Liver (tissue), 9 donors: ENCODE data around the gene TMEM14A. TPM values are rescaled to one million over a fixed set of nuclear protein-coding genes. Genes with fewer than 3 reads are reported as not detected.

Source experiments
- DNase-seq: peaks from one replicate; pipeline ENCODE4 v3.0.0-alpha.2; 2017; ENCODE audit warnings: low spot score
- H3K27ac ChIP-seq, 2 donors: one replicate each; pipeline ENCODE4 v1.7.0; 2013; ENCODE audit warnings: inconsistent platforms in 2 of 2, low read length in 2 of 2, control low read depth in 1 of 2, low read depth in 1 of 2, mild to moderate bottlenecking in 1 of 2
- H3K27me3 ChIP-seq, 4 donors: one replicate each; pipeline versions ENCODE4 v1.6.1 to v1.7.0; 2013; ENCODE audit warnings: low read length in 3 of 4, inconsistent platforms in 1 of 4, mild to moderate bottlenecking in 1 of 4, moderate library complexity in 1 of 4; ENCODE audit not compliant: control insufficient read depth in 4 of 4, insufficient read depth in 4 of 4
- H3K36me3 ChIP-seq, 4 donors: one replicate each; pipeline versions ENCODE4 v1.6.1 to v1.7.0; 2013; ENCODE audit warnings: low read length in 3 of 4, mild to moderate bottlenecking in 3 of 4, low read depth in 1 of 4, moderate library complexity in 1 of 4; ENCODE audit not compliant: control insufficient read depth in 4 of 4, insufficient read depth in 3 of 4
- H3K4me1 ChIP-seq, 4 donors: one replicate each; pipeline versions ENCODE4 v1.6.1 to v1.7.0; 2013; ENCODE audit warnings: low read length in 3 of 4, mild to moderate bottlenecking in 3 of 4, moderate library complexity in 1 of 4; ENCODE audit not compliant: control insufficient read depth in 4 of 4, insufficient read depth in 4 of 4
- H3K4me3 ChIP-seq, 3 donors: one replicate each; pipeline versions ENCODE4 v1.6.1 to v1.7.0; 2013; ENCODE audit warnings: low read length in 3 of 3, control low read depth in 1 of 3, low read depth in 1 of 3, mild to moderate bottlenecking in 1 of 3
- H3K9ac ChIP-seq, 2 donors: one replicate each; pipeline ENCODE4 v1.7.0; 2013; ENCODE audit warnings: low read length in 2 of 2, mild to moderate bottlenecking in 2 of 2, moderate library complexity in 2 of 2, control low read depth in 1 of 2, low read depth in 1 of 2
- H3K9me3 ChIP-seq, 4 donors: one replicate each; pipeline versions ENCODE4 v1.6.1 to v1.7.0; 2013; ENCODE audit warnings: low read length in 3 of 4; ENCODE audit not compliant: control insufficient read depth in 4 of 4
- ATF3 ChIP-seq: IDR thresholded peaks from 2 replicates; pipeline ENCODE4 v1.6.1; 2016; ENCODE audit warnings: antibody characterized with exemption
- CTCF ChIP-seq: fragments of 150-350 bp; IDR thresholded peaks from 2 replicates; pipeline ENCODE4 v1.5.1; 2017; ENCODE audit warnings: improper control_type of control experiment, low read depth, low read length; ENCODE audit not compliant: missing input control
- EGR1 ChIP-seq, 2 donors: IDR thresholded peaks; 2 replicates each; pipeline ENCODE4 v1.6.1; 2016 to 2018; ENCODE audit warnings: antibody characterized with exemption in 2 of 2, low read depth in 2 of 2
- FOXA1 ChIP-seq: IDR thresholded peaks from 2 replicates; pipeline ENCODE4 v1.6.1; 2016; ENCODE audit warnings: antibody characterized with exemption
- FOXA2 ChIP-seq: IDR thresholded peaks from 2 replicates; pipeline ENCODE4 v1.6.1; 2016; ENCODE audit warnings: antibody characterized with exemption
- GABPA ChIP-seq, 2 donors: IDR thresholded peaks in 1 of 2; conservative IDR thresholded peaks in 1 of 2; 2 replicates each; pipeline ENCODE4 v1.6.1; 2016; ENCODE audit warnings: antibody characterized with exemption in 2 of 2, mild to moderate bottlenecking in 1 of 2, moderate library complexity in 1 of 2
- HNF4A ChIP-seq, 2 donors: conservative IDR thresholded peaks; 2 replicates each; pipeline ENCODE4 v1.6.1; 2016; ENCODE audit warnings: antibody characterized with exemption in 2 of 2, mild to moderate bottlenecking in 2 of 2
- HNF4G ChIP-seq: IDR thresholded peaks from 2 replicates; pipeline ENCODE4 v1.6.1; 2016; ENCODE audit warnings: antibody characterized with exemption
- JUND ChIP-seq, 2 donors: IDR thresholded peaks; 2 replicates each; pipeline ENCODE4 v1.6.1; 2016; ENCODE audit warnings: antibody characterized with exemption in 2 of 2
- MAX ChIP-seq: IDR thresholded peaks from 2 replicates; pipeline ENCODE4 v1.6.1; 2016; ENCODE audit warnings: antibody characterized with exemption
- NR2F2 ChIP-seq: IDR thresholded peaks from 2 replicates; pipeline ENCODE4 v1.6.1; 2016; ENCODE audit warnings: antibody characterized with exemption
- RAD21 ChIP-seq, 2 donors: IDR thresholded peaks; 2 replicates each; pipeline ENCODE4 v1.6.1; 2016; ENCODE audit warnings: antibody characterized with exemption in 2 of 2, mild to moderate bottlenecking in 2 of 2
- REST ChIP-seq: IDR thresholded peaks from 2 replicates; pipeline ENCODE4 v1.6.1; 2016; ENCODE audit warnings: antibody characterized with exemption, mild to moderate bottlenecking
- RXRA ChIP-seq, 2 donors: IDR thresholded peaks; 2 replicates each; pipeline ENCODE4 v1.6.1; 2017 to 2018; ENCODE audit warnings: antibody characterized with exemption in 2 of 2, mild to moderate bottlenecking in 1 of 2
- SP1 ChIP-seq: IDR thresholded peaks from 2 replicates; pipeline ENCODE4 v1.6.1; 2018; ENCODE audit warnings: antibody characterized with exemption, mild to moderate bottlenecking
- TAF1 ChIP-seq: conservative IDR thresholded peaks from 2 replicates; pipeline ENCODE4 v1.6.1; 2016; ENCODE audit warnings: antibody characterized with exemption, mild to moderate bottlenecking
- YY1 ChIP-seq: IDR thresholded peaks from 2 replicates; pipeline ENCODE4 v1.6.1; 2016; ENCODE audit warnings: antibody characterized with exemption, mild to moderate bottlenecking
- ZBTB33 ChIP-seq: IDR thresholded peaks from 2 replicates; pipeline ENCODE4 v1.6.1; 2016; ENCODE audit warnings: antibody characterized with exemption
- WGBS: extraction: QIAGEN DNeasy Blood & Tissue Kit; methylation state at CpG from one replicate; pipeline ENCODE4 v1.1.7; 2013; 5-methylcytosine and 5-hydroxymethylcytosine counted together
- polyA plus RNA-seq, 2 donors: library from polyadenylated mRNA; stranded (reverse) in 1 of 2; unstranded in 1 of 2; fragments of 200-250 nt in 1 of 2; fragments of >200 nt in 1 of 2; fragmentation: Nextera tagmentation in 1 of 2; extraction: Ambion mirVana in 1 of 2; gene quantifications; one replicate each; pipeline versions ENCODE4 v1.2.1 to v1.2.3, GENCODE V29; 2013 to 2015
- total RNA-seq, 2 donors: library from RNA; depleted of rRNA; stranded (reverse); fragments of >200 nt; gene quantifications; one replicate each; pipeline ENCODE4 v1.2.3, GENCODE V29; 2014
- donor health status: healthy.
- donor health status: healthy.
- donor health status: healthy.
- donor health status: healthy.
- donor health status: healthy.

The TMEM14A gene
- total and polyA plus RNA-seq, 4 donors = 15.6 to 63.6 (median 22.9) TPM

- TF ChIP-seq JUND (IDR thresholded peaks at IDR 0.05) = no peak
- no peak for TF ChIP-seq MAX
- no peak for TF ChIP-seq ATF3
- no peak for TF ChIP-seq RAD21 (IDR thresholded peaks at IDR 0.05)
- no peak for TF ChIP-seq RXRA (IDR thresholded peaks at IDR 0.05)
- no peak for TF ChIP-seq FOXA1
- TF ChIP-seq FOXA2 = no peak
- no peak for TF ChIP-seq ZBTB33
- TF ChIP-seq GABPA (IDR thresholded peaks at IDR 0.05 in 1 of 2, conservative IDR thresholded peaks at IDR 0.05 in 1 of 2) = no peak
- no peak for TF ChIP-seq YY1
- TF ChIP-seq TAF1 = no peak
- no peak for TF ChIP-seq NR2F2
- no peak for TF ChIP-seq HNF4G
- TF ChIP-seq REST = no peak
- TF ChIP-seq CTCF = no peak
- no peak for TF ChIP-seq SP1
- no peak for TF ChIP-seq HNF4A (conservative IDR thresholded peaks at IDR 0.05)
- no peak for TF ChIP-seq EGR1 (IDR thresholded peaks at IDR 0.05; ENCODE audit: low read depth in 2 of 2)
- no peak overlapping the region for H3K9ac ChIP-seq
- no peak for DNase-seq
- peak overlapping the region; percentile 71 to 79 for H3K27ac ChIP-seq
- H3K4me3 ChIP-seq = no peak overlapping the region
- no peaks in the 10 kb centered on the region for H3K36me3 ChIP-seq
- peaks cover 23 to 61% (median 52%) of the 10 kb centered on the region in 4 donors for H3K4me1 ChIP-seq
- no peaks in the 10 kb centered on the region for H3K9me3 ChIP-seq
- 23% methylated on average over 3 of the region's 3 CpGs for WGBS
- H3K27me3 ChIP-seq = no peaks in the 10 kb centered on the region
Observed at GRCh38 chr6:52725143-52725534, 54.2 kb downstream of the TMEM14A start.
